HG03280 (cell line): ENCODE data around the gene SMTN.
A peak's percentile ranks its signal among the peaks of the same experiment; 100 is the strongest.
"Not testable (repeated sequence)": the region's sequence is repeated elsewhere in the genome, so short reads cannot be mapped to it uniquely, and the experiment has no call there.

ENCODE experiments used
- ATAC-seq: cut with Tn5 transposase; IDR thresholded peaks from one replicate; pipeline ENCODE4 v1.9.1; 2021; ENCODE audit warnings: mild to moderate bottlenecking, moderate library complexity; ENCODE audit not compliant: unreplicated experiment

SMTN gene

GRCh38 chr22:31069691-31070314 is 11.3 kb upstream of the SMTN start:
- not testable (repeated sequence) for ATAC-seq

GRCh38 chr22:31073125-31073524 is 8.0 kb upstream of the SMTN start:
- not testable (repeated sequence) for ATAC-seq

- not testable (repeated sequence) for ATAC-seq
Observed at GRCh38 chr22:31073545-31074145, 7.5 kb upstream of the SMTN start.

- ATAC-seq = no peak
Observed at GRCh38 chr22:31075961-31076360, 5.2 kb upstream of the SMTN start.

- ATAC-seq = no peak
Observed at GRCh38 chr22:31077681-31078080, 3.4 kb upstream of the SMTN start.

GRCh38 chr22:31078389-31078788 is 2.7 kb upstream of the SMTN start:
- ATAC-seq = not testable (repeated sequence)

- no peak for ATAC-seq
Observed at GRCh38 chr22:31079095-31079642, 1.9 kb upstream of the SMTN start.

GRCh38 chr22:31080164-31080847 is 812 bp upstream of the SMTN start:
- no peak for ATAC-seq

- ATAC-seq = no peak
Observed at GRCh38 chr22:31081963-31082605, 966 bp downstream of the SMTN start.

GRCh38 chr22:31082606-31083376 is 1.7 kb downstream of the SMTN start:
- no peak for ATAC-seq

GRCh38 chr22:31083377-31083768 is 2.3 kb downstream of the SMTN start:
- ATAC-seq = no peak

- no peak for ATAC-seq
Observed at GRCh38 chr22:31083923-31084810, 3.0 kb downstream of the SMTN start.

GRCh38 chr22:31084811-31085492 is 3.8 kb downstream of the SMTN start:
- ATAC-seq = peak; percentile 68

- no peak for ATAC-seq
Observed at GRCh38 chr22:31085493-31085824, 4.3 kb downstream of the SMTN start.

- no peak for ATAC-seq
Observed at GRCh38 chr22:31085928-31086327, 4.8 kb downstream of the SMTN start.

- ATAC-seq = no peak
Observed at GRCh38 chr22:31086703-31087330, 5.7 kb downstream of the SMTN start.

- ATAC-seq = no peak
Observed at GRCh38 chr22:31087744-31088215, 6.7 kb downstream of the SMTN start.

GRCh38 chr22:31088233-31088986 is 7.3 kb downstream of the SMTN start:
- no peak for ATAC-seq
